HCT116 (cell line): ENCODE results near the gene ICA1. TPM values are rescaled to one million over a fixed set of nuclear protein-coding genes. Genes with fewer than 3 reads are reported as not detected.

Experiments
- ATAC-seq: fragments of 200-7000 bp; cut with Tn5 transposase; 2 replicates; pipeline ENCODE4 v1.9.1; 2020; ENCODE audit warnings: mild to moderate bottlenecking, moderate library complexity
- BruUV-seq: library from RNA; stranded (reverse); fragments of 400-500 nt; replicated peaks from 2 replicates; lab custom pipeline; 2021; lab: Mats Ljungman, UMichigan
- CTCF ChIA-PET: fragments of 300-600 bp; sonication (Branson Sonifier 250); formaldehyde crosslinking; loops from one replicate; lab custom pipeline; 2021; ENCODE audit warnings: antibody characterized with exemption; lab: Charles Lee
- POLR2A ChIA-PET: fragments of 300-600, 350-600 bp; sonication (Branson Sonifier 250); formaldehyde crosslinking; loops from one replicate; lab custom pipeline; 2021; ENCODE audit warnings: antibody characterized with exemption; lab: Charles Lee
- RAD21 ChIA-PET, 2 experiments: fragments of 300-600 bp; sonication (Branson Sonifier 250); formaldehyde crosslinking; loops; one replicate each; lab custom pipeline; 2023; ENCODE audit warnings: low total read pairs in 2 of 2; ENCODE audit not compliant: uncharacterized antibody in 2 of 2, unreplicated experiment in 2 of 2, low non-redundant PET in 1 of 2; lab: Charles Lee
- DNase-seq: peaks from one replicate; pipeline ENCODE4 v3.0.0-alpha.2; 2010; ENCODE audit warnings: low read depth, low spot score
- H2AFZ ChIP-seq: fragments of 200-600 bp; shearing (Covaris generic), sonication (generic); 2 replicates; pipeline ENCODE4 v1.6.1; 2017; ENCODE audit warnings: low read depth, mixed run types, mixed read lengths, antibody characterized with exemption, low read length; ENCODE audit not compliant: poor library complexity, severe bottlenecking
- H3K27ac ChIP-seq: 2 replicates; pipeline ENCODE4 v1.5.1; 2012; ENCODE audit warnings: low read depth, low read length
- H3K27me3 ChIP-seq: fragments of 200-600 bp; sonication (generic); 2 replicates; pipeline ENCODE4 v1.6.1; 2016; ENCODE audit warnings: mixed run types, low read length, mixed read lengths; ENCODE audit not compliant: insufficient read depth
- H3K36me3 ChIP-seq, 2 experiments: fragments of 200-500 bp in 1 of 2; fragments of 200-600 bp in 1 of 2; sonication (Bioruptor generic) in 1 of 2; sonication (generic) in 1 of 2; 2 replicates each; pipeline versions ENCODE4 v1.5.1 to v1.6.1; 2014 to 2016; ENCODE audit warnings: low read length in 2 of 2, inconsistent platforms in 1 of 2, mixed read lengths in 1 of 2, mixed run types in 1 of 2; ENCODE audit not compliant: insufficient read depth in 2 of 2, control insufficient read depth in 1 of 2
- H3K4me1 ChIP-seq, 2 experiments: fragments of 200-600 bp in 1 of 2; sonication (generic) in 1 of 2; 2 replicates each; pipeline versions ENCODE4 v1.5.1 to v1.6.1; 2012 to 2017; ENCODE audit warnings: low read length in 2 of 2, inconsistent platforms in 1 of 2, mild to moderate bottlenecking in 1 of 2, mixed read lengths in 1 of 2, mixed run types in 1 of 2, moderate library complexity in 1 of 2; ENCODE audit not compliant: insufficient read depth in 2 of 2, control insufficient read depth in 1 of 2
- H3K4me2 ChIP-seq: fragments of 200-600 bp; sonication (generic); 2 replicates; pipeline ENCODE4 v1.6.1; 2017; ENCODE audit warnings: mixed run types, low read length, mixed read lengths
- H3K4me3 ChIP-seq, 2 experiments: fragments of 200-600 bp in 1 of 2; sonication (generic) in 1 of 2; replicated peaks in 1 of 2; 2 replicates each; pipeline ENCODE4 v1.5.1; 2011 to 2016; ENCODE audit warnings: low read length in 2 of 2, control low read depth in 1 of 2, low read depth in 1 of 2, mild to moderate bottlenecking in 1 of 2, mixed read lengths in 1 of 2, mixed run types in 1 of 2
- H3K79me2 ChIP-seq: fragments of 200-600 bp; sonication (generic); 2 replicates; pipeline ENCODE4 v1.6.1; 2017; ENCODE audit warnings: mild to moderate bottlenecking, mixed run types, low read length, moderate library complexity, mixed read lengths; ENCODE audit not compliant: insufficient read depth
- H3K9ac ChIP-seq: fragments of 200-600 bp; sonication (generic); 2 replicates; pipeline ENCODE4 v1.6.1; 2016; ENCODE audit warnings: low read length, mixed read lengths
- H3K9me2 ChIP-seq: fragments of 200-600 bp; sonication (generic), shearing (Covaris generic); 2 replicates; pipeline ENCODE4 v1.6.1; 2017; ENCODE audit warnings: mixed run types, mild to moderate bottlenecking, moderate library complexity; ENCODE audit not compliant: insufficient read depth
- H3K9me3 ChIP-seq, 2 experiments: fragments of 200-500 bp in 1 of 2; fragments of 200-600 bp in 1 of 2; sonication (Bioruptor generic) in 1 of 2; sonication (generic) in 1 of 2; 2 replicates each; pipeline ENCODE4 v1.6.1; 2014 to 2017; ENCODE audit warnings: low read length in 2 of 2, mixed read lengths in 2 of 2, inconsistent platforms in 1 of 2, low read depth in 1 of 2, mild to moderate bottlenecking in 1 of 2, mixed run types in 1 of 2, moderate library complexity in 1 of 2; ENCODE audit not compliant: control insufficient read depth in 1 of 2, insufficient read depth in 1 of 2
- H4K20me1 ChIP-seq: fragments of 200-600 bp; sonication (generic), shearing (Covaris generic); 2 replicates; pipeline ENCODE4 v1.6.1; 2017; ENCODE audit warnings: mixed run types, mild to moderate bottlenecking, moderate library complexity; ENCODE audit not compliant: insufficient read depth
- CTCF ChIP-seq, 3 experiments: fragments of 200-600 bp in 1 of 3; sonication (generic) in 1 of 3; IDR thresholded peaks in 2 of 3; conservative IDR thresholded peaks in 1 of 3; 2 replicates each; pipeline ENCODE4 v1.5.1; 2012 to 2017; ENCODE audit warnings: low read depth in 2 of 3, low read length in 2 of 3, antibody characterized with exemption in 1 of 3, borderline replicate concordance in 1 of 3, control low read depth in 1 of 3, mild to moderate bottlenecking in 1 of 3, mixed read lengths in 1 of 3, mixed run types in 1 of 3, moderate library complexity in 1 of 3; ENCODE audit not compliant: insufficient read depth in 1 of 3
- EGR1 ChIP-seq: IDR thresholded peaks from 2 replicates; pipeline ENCODE4 v1.6.1; 2012; ENCODE audit warnings: low read depth
- MAX ChIP-seq: IDR thresholded peaks from 2 replicates; pipeline ENCODE4 v1.6.1; 2012
- REST ChIP-seq: IDR thresholded peaks from 2 replicates; pipeline ENCODE4 v1.6.1; 2012; ENCODE audit warnings: low read depth
- TCF7L2 ChIP-seq: IDR thresholded peaks from 2 replicates; pipeline ENCODE4 v1.7.0; 2011; ENCODE audit warnings: borderline replicate concordance, inconsistent platforms; ENCODE audit not compliant: insufficient read depth, insufficient read length; ENCODE audit errors: extremely low read depth
- YY1 ChIP-seq: IDR thresholded peaks from 2 replicates; pipeline ENCODE4 v1.6.1; 2011; ENCODE audit warnings: low read length, low read depth, moderate library complexity, mild to moderate bottlenecking; ENCODE audit not compliant: insufficient replicate concordance; ENCODE audit errors: extremely low read depth
- ZFX ChIP-seq: fragments of 450-650 bp; IDR thresholded peaks from 2 replicates; pipeline ENCODE4 v1.6.1; 2017
- intact Hi-C: fragments of 100-400 bp; cut with micrococcal nuclease; formaldehyde crosslinking; loops from 2 replicates; pipeline ENCODE4 v1.10.0; 2022
- total RNA-seq: library from RNA; stranded (reverse); gene quantifications from one replicate; pipeline ENCODE4 v1.2.1, GENCODE V29; 2021; ENCODE audit not compliant: unreplicated experiment

ICA1 gene
- total RNA-seq, 1 experiment from 2014 or later, result 16.4 TPM

- BruUV-seq, result no TSS peak
- no peak for ATAC-seq
- no peaks in the 10 kb centered on the region for H4K20me1 ChIP-seq
- H3K9ac ChIP-seq, result no peak overlapping the region
- ChIA-PET CTCF (no interaction called here), RAD21 (no interaction called here), POLR2A (no interaction called here)
- no peak overlapping the region for H3K27ac ChIP-seq
- no peaks in the 10 kb centered on the region for H3K36me3 ChIP-seq
- DNase-seq, result no peak
- H3K9me3 ChIP-seq, result no peaks in the 10 kb centered on the region
- H3K4me2 ChIP-seq, result no peak overlapping the region
- H3K4me1 ChIP-seq, result no peaks in the 10 kb centered on the region
- no peak for TF ChIP-seq YY1
- TF ChIP-seq TCF7L2, result no peak
- no peak for TF ChIP-seq MAX
- TF ChIP-seq CTCF (IDR thresholded peaks at IDR 0.05 in 2 of 3, conservative IDR thresholded peaks at IDR 0.05 in 1 of 3; ENCODE audit: borderline replicate concordance in 1 of 3, insufficient read depth in 1 of 3, low read depth in 2 of 3, low read length in 2 of 3), result no peak
- TF ChIP-seq EGR1, result no peak
- TF ChIP-seq REST, result no peak
- no peak for TF ChIP-seq ZFX
- intact Hi-C loops, result no loop called here
- no peaks in the 10 kb centered on the region for H3K9me2 ChIP-seq
- no peaks in the 10 kb centered on the region for H3K27me3 ChIP-seq
- no peak overlapping the region for H2AFZ ChIP-seq
- no peak overlapping the region for H3K4me3 ChIP-seq
- no peaks in the 10 kb centered on the region for H3K79me2 ChIP-seq
Measured at GRCh38 chr7:8165150-8165549, 96.8 kb downstream of the ICA1 start.
